ENCODE measurements around the gene TMEM239. TPM values are rescaled to one million over a fixed set of nuclear protein-coding genes. Genes with fewer than 3 reads are reported as not detected.

The TMEM239 gene
- polyA plus RNA-seq, 1 of the 3 experiments (the other 2 are of a cell fraction) = 0.02 TPM

- no peak for TF ChIP-seq TCF12 (IDR thresholded peaks at IDR 0.05)
- no peaks in the 10 kb centered on the region for H3K9me2 ChIP-seq
- no peak overlapping the region for H3K4me2 ChIP-seq
- no peak overlapping the region for H3K4me3 ChIP-seq (ENCODE audit: low read depth in 2 of 2, low read length in 1 of 2)
- H3K79me2 ChIP-seq (ENCODE audit: insufficient read depth) = no peaks in the 10 kb centered on the region
- H3K9me3 ChIP-seq = no peaks in the 10 kb centered on the region
- H3F3A ChIP-seq (replicated peaks; ENCODE audit: insufficient read depth) = no peaks in the 10 kb centered on the region
- DNase-seq = peak; percentile 71
- H4K20me1 ChIP-seq (ENCODE audit: insufficient read depth) = no peaks in the 10 kb centered on the region
- peaks cover 0 to 5% of the 10 kb centered on the region in 2 experiments; a peak in 1 of 4 replicates for H3K4me1 ChIP-seq (ENCODE audit: control insufficient read depth in 1 of 2, insufficient read depth in 2 of 2, low read depth in 1 of 2, low read length in 1 of 2)
- ChIA-PET CTCF (interaction anchor here (0.9 to 1.1 kb wide), 2 partner anchors 16 to 128 kb away, joined by 3 read pairs; partner anchors contain the start of gene EBF4), POLR2A (interaction anchor here (1.1 kb wide), 1 partner anchor 13 kb away, joined by 6 read pairs; no protein-coding TSS in a partner anchor)
- H3K36me3 ChIP-seq (replicated peaks in 1 of 2; ENCODE audit: control insufficient read depth in 1 of 2, insufficient read depth in 2 of 2, low read length in 1 of 2) = no peaks in the 10 kb centered on the region
- H3K27me3 ChIP-seq (ENCODE audit: insufficient read depth) = no peaks in the 10 kb centered on the region
- H3K9ac ChIP-seq = no peak overlapping the region
- WGBS (ENCODE audit: low lambda C conversion rate) = 63% methylated on average over 56 of the region's 68 CpGs
- H2AFZ ChIP-seq (ENCODE audit: low read depth) = no peak overlapping the region
- H3K27ac ChIP-seq (ENCODE audit: low read depth in 2 of 2, low read length in 1 of 2) = no peak overlapping the region
Observed at GRCh38 chr20:2820896-2821869, 5.0 kb downstream of the TMEM239 start.

GRCh38 chr20:2822073-2822472, 5.9 kb downstream of the TMEM239 start:
- Histone ChIP-seq H3K79me2 (ENCODE audit: insufficient read depth) (no peaks in the 10 kb centered on the region), H3K4me2 (no peak overlapping the region), H3K4me1 (ENCODE audit: control insufficient read depth in 1 of 2, insufficient read depth in 2 of 2, low read depth in 1 of 2, low read length in 1 of 2) (peaks cover 0 to 5% of the 10 kb centered on the region in 2 experiments; a peak in 1 of 4 replicates), H3K9me2 (no peaks in the 10 kb centered on the region), H3K9ac (no peak overlapping the region), H3K27ac (ENCODE audit: low read depth in 2 of 2, low read length in 1 of 2) (no peak overlapping the region), H2AFZ (ENCODE audit: low read depth) (no peak overlapping the region), H3K4me3 (ENCODE audit: low read depth in 2 of 2, low read length in 1 of 2) (0 out of 4 replicates have a peak overlapping the region, but pooled peaks of 1 of the 2 experiments have one; percentile 4), H4K20me1 (ENCODE audit: insufficient read depth) (no peaks in the 10 kb centered on the region), H3F3A (replicated peaks; ENCODE audit: insufficient read depth) (no peaks in the 10 kb centered on the region), H3K27me3 (ENCODE audit: insufficient read depth) (no peaks in the 10 kb centered on the region), H3K36me3 (replicated peaks in 1 of 2; ENCODE audit: control insufficient read depth in 1 of 2, insufficient read depth in 2 of 2, low read length in 1 of 2) (no peaks in the 10 kb centered on the region), H3K9me3 (no peaks in the 10 kb centered on the region)
- no peak for DNase-seq
- TF ChIP-seq TCF12 (IDR thresholded peaks at IDR 0.05) = peak; percentile 31; the same call in 1 of the 2 replicates
- no peak for TF ChIP-seq SIN3A (IDR thresholded peaks at IDR 0.05; ENCODE audit: borderline replicate concordance, low read depth, low read length)
- no peak for TF ChIP-seq USF1 (IDR thresholded peaks at IDR 0.05; ENCODE audit: borderline replicate concordance, low read depth)
- CTCF ChIA-PET = interaction anchor here (0.9 kb wide), 1 partner anchor 16 kb away, joined by 3 read pairs; no protein-coding TSS in a partner anchor
- POLR2A ChIA-PET = interaction anchor here (1.1 kb wide), 1 partner anchor 13 kb away, joined by 6 read pairs; no protein-coding TSS in a partner anchor
- WGBS (ENCODE audit: low lambda C conversion rate) = 33% methylated on average over 5 of the region's 5 CpGs

DNA sequence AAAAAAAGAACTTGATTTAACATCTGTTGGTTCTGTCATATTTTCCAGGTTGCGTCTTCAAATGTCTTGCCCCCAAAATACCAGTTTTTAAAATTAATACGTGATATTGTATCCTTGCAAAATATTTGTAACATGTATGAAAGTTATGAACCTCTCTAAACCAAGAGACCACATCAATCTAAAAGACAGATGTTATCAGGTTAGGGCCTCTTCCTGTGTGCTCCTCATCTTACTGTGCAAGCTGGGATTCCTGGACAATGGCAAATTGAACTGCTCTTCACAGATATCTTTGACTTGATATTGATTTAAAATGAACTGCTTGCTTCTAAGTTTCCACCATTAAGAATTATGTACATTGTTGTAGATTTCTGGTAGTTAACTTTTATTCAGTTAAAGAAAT, 9.6 kb downstream of the TMEM239 start:
- ChIA-PET CTCF (no interaction called here), POLR2A (no interaction called here)
- Histone ChIP-seq H3K4me2 (no peak overlapping the region), H3K4me3 (ENCODE audit: low read depth in 2 of 2, low read length in 1 of 2) (no peak overlapping the region), H3K4me1 (ENCODE audit: control insufficient read depth in 1 of 2, insufficient read depth in 2 of 2, low read depth in 1 of 2, low read length in 1 of 2) (peaks cover 0 to 5% of the 10 kb centered on the region in 2 experiments; a peak in 1 of 4 replicates), H3K79me2 (ENCODE audit: insufficient read depth) (no peaks in the 10 kb centered on the region), H4K20me1 (ENCODE audit: insufficient read depth) (no peaks in the 10 kb centered on the region), H3K9me3 (no peaks in the 10 kb centered on the region), H3K27me3 (ENCODE audit: insufficient read depth) (no peaks in the 10 kb centered on the region), H3F3A (replicated peaks; ENCODE audit: insufficient read depth) (no peaks in the 10 kb centered on the region), H3K27ac (ENCODE audit: low read depth in 2 of 2, low read length in 1 of 2) (no peak overlapping the region), H3K9ac (no peak overlapping the region), H3K9me2 (no peaks in the 10 kb centered on the region), H3K36me3 (replicated peaks in 1 of 2; ENCODE audit: control insufficient read depth in 1 of 2, insufficient read depth in 2 of 2, low read length in 1 of 2) (no peaks in the 10 kb centered on the region), H2AFZ (ENCODE audit: low read depth) (no peak overlapping the region)
- no peak for DNase-seq
- TF ChIP-seq, protein P1, sequence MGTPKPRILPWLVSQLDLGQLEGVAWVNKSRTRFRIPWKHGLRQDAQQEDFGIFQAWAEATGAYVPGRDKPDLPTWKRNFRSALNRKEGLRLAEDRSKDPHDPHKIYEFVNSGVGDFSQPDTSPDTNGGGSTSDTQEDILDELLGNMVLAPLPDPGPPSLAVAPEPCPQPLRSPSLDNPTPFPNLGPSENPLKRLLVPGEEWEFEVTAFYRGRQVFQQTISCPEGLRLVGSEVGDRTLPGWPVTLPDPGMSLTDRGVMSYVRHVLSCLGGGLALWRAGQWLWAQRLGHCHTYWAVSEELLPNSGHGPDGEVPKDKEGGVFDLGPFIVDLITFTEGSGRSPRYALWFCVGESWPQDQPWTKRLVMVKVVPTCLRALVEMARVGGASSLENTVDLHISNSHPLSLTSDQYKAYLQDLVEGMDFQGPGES (IDR thresholded peaks at IDR 0.05; ENCODE audit: low read depth, low read length) = no peak
- TF ChIP-seq, protein P2, sequence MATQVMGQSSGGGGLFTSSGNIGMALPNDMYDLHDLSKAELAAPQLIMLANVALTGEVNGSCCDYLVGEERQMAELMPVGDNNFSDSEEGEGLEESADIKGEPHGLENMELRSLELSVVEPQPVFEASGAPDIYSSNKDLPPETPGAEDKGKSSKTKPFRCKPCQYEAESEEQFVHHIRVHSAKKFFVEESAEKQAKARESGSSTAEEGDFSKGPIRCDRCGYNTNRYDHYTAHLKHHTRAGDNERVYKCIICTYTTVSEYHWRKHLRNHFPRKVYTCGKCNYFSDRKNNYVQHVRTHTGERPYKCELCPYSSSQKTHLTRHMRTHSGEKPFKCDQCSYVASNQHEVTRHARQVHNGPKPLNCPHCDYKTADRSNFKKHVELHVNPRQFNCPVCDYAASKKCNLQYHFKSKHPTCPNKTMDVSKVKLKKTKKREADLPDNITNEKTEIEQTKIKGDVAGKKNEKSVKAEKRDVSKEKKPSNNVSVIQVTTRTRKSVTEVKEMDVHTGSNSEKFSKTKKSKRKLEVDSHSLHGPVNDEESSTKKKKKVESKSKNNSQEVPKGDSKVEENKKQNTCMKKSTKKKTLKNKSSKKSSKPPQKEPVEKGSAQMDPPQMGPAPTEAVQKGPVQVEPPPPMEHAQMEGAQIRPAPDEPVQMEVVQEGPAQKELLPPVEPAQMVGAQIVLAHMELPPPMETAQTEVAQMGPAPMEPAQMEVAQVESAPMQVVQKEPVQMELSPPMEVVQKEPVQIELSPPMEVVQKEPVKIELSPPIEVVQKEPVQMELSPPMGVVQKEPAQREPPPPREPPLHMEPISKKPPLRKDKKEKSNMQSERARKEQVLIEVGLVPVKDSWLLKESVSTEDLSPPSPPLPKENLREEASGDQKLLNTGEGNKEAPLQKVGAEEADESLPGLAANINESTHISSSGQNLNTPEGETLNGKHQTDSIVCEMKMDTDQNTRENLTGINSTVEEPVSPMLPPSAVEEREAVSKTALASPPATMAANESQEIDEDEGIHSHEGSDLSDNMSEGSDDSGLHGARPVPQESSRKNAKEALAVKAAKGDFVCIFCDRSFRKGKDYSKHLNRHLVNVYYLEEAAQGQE (IDR thresholded peaks at IDR 0.05; ENCODE audit: low read depth, low read length) = no peak
- TF ChIP-seq RFX5 (IDR thresholded peaks at IDR 0.05; ENCODE audit: low read length) = no peak
- TF ChIP-seq RXRA (IDR thresholded peaks at IDR 0.05; ENCODE audit: borderline replicate concordance, low read depth) = no peak
- TF ChIP-seq, protein P3, sequence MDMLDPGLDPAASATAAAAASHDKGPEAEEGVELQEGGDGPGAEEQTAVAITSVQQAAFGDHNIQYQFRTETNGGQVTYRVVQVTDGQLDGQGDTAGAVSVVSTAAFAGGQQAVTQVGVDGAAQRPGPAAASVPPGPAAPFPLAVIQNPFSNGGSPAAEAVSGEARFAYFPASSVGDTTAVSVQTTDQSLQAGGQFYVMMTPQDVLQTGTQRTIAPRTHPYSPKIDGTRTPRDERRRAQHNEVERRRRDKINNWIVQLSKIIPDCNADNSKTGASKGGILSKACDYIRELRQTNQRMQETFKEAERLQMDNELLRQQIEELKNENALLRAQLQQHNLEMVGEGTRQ (IDR thresholded peaks at IDR 0.05; ENCODE audit: borderline replicate concordance, low read depth, low read length) = no peak
- no peak for TF ChIP-seq MEF2A (IDR thresholded peaks at IDR 0.05; ENCODE audit: borderline replicate concordance, low read depth)
- 89% methylated on average over 2 of the region's 2 CpGs for WGBS (ENCODE audit: low lambda C conversion rate)
